Measurements from ENCODE around the gene GALNT10.

GRCh38 chr5:154331232-154331631 is 140.7 kb downstream of the GALNT10 start:
- TF ChIP-seq KDM5A (IDR thresholded peaks at IDR 0.05; ENCODE audit: low read length) (no peak), CTCF (IDR thresholded peaks at IDR 0.05; ENCODE audit: control extremely low read depth in 1 of 3, insufficient read depth in 1 of 3, low read depth in 1 of 3, low read length in 3 of 3) (no peak), EGR1 (IDR thresholded peaks at IDR 0.05; ENCODE audit: borderline replicate concordance, low read depth, low read length) (no peak), GABPA (IDR thresholded peaks at IDR 0.05; ENCODE audit: borderline replicate concordance, insufficient read depth, low read length) (no peak), RAD21 (IDR thresholded peaks at IDR 0.05 in 1 of 2, conservative IDR thresholded peaks at IDR 0.05 in 1 of 2; ENCODE audit: low read depth in 2 of 2, low read length in 2 of 2) (no peak), EP300 (IDR thresholded peaks at IDR 0.05; ENCODE audit: borderline replicate concordance in 1 of 2, low read depth in 2 of 2, low read length in 2 of 2) (no peak), CTBP2 (IDR thresholded peaks at IDR 0.05; ENCODE audit: borderline replicate concordance, insufficient read depth, insufficient read length, low read length) (no peak)
